ENCODE results near the gene EEF2K.
"Not testable (repeated sequence)": the region's sequence is repeated elsewhere in the genome, so short reads cannot be mapped to it uniquely, and the experiment has no call there.

The EEF2K gene

DNA sequence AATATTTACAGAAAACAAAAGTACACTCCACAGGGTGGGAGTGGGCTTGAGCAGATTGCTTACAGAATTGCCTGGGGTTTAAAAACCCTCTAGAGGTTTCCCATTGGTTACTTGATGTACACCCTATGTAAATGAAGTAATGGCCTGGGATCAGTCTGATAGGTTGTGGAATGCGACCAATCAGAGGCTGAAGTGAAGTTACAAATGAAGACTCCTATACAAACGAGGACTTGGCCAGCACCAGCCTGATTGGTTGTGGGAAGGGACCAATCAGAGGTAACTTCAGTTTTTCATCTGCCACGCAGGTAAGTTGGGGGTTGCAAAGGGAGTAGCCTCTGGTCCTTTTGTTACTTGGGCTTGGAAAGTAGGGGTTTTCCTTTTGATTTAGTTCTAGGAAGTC is 8.8 kb downstream of the EEF2K start:
- H3K4me3 ChIP-seq (ENCODE audit: low read depth, low read length): no peak overlapping the region
- in situ Hi-C loops (cut with HindIII; ENCODE audit: low sequenced_read_pairs): no loop called here
- no peak for DNase-seq (ENCODE audit: low read depth)
- no peak for TF ChIP-seq CTCF (IDR thresholded peaks at IDR 0.05; ENCODE audit: low read depth, low read length, missing control alignments)

- DNase-seq (ENCODE audit: low read depth): no peak
- H3K4me3 ChIP-seq (ENCODE audit: low read depth, low read length): no peak overlapping the region
- TF ChIP-seq CTCF (IDR thresholded peaks at IDR 0.05; ENCODE audit: low read depth, low read length, missing control alignments): no peak
- in situ Hi-C loops (cut with HindIII; ENCODE audit: low sequenced_read_pairs): no loop called here
Observed at GRCh38 chr16:22216191-22216831, 10.2 kb downstream of the EEF2K start.

- H3K4me3 ChIP-seq (ENCODE audit: low read depth, low read length); in situ Hi-C loops (cut with HindIII; ENCODE audit: low sequenced_read_pairs); DNase-seq (ENCODE audit: low read depth): not testable (repeated sequence)
Observed at GRCh38 chr16:22216832-22217225, 10.8 kb downstream of the EEF2K start.

- DNase-seq (ENCODE audit: low read depth): no peak
- no peak overlapping the region for H3K4me3 ChIP-seq (ENCODE audit: low read depth, low read length)
- no peak for TF ChIP-seq CTCF (IDR thresholded peaks at IDR 0.05; ENCODE audit: low read depth, low read length, missing control alignments)
- in situ Hi-C loops (cut with HindIII; ENCODE audit: low sequenced_read_pairs): no loop called here
Observed at GRCh38 chr16:22217890-22218730, 12.0 kb downstream of the EEF2K start.

DNA sequence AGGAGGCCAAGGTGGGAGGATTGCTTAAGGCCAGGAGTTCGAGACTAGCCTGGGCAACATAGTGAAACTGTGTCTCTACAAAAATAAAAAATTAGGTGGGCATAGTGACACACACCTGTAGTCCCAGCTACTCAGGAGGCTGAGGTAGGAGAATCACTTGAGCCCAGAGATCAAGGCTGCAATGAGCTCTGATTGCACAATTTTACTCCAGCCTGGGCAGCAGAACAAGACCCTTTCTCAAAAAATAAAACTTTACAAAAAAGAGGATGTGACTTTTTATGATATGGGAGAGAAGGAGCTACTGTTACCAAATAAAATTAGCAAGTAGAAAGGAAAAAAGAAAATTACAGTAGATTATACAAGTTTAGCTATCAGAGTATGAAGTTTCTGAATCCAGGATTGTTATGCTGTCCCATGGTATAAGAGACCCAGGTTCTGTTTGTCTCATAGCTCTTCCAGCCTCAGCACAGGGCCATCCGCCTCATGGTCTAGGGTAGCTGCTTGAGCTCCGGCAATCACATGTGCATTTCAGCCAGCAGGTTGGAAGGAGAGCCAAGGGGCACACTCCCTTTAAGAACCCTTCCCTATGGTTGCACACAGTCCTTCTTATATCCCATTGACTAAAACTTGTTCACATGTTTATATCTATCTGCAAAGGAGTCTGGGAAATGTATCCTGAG is 13.5 kb downstream of the EEF2K start:
- TF ChIP-seq CTCF (IDR thresholded peaks at IDR 0.05; ENCODE audit: low read depth, low read length, missing control alignments): no peak
- DNase-seq (ENCODE audit: low read depth): no peak
- in situ Hi-C loops (cut with HindIII; ENCODE audit: low sequenced_read_pairs): no loop called here
- no peak overlapping the region for H3K4me3 ChIP-seq (ENCODE audit: low read depth, low read length)

GRCh38 chr16:22220069-22220440 is 14.0 kb downstream of the EEF2K start:
- no peak overlapping the region for H3K4me3 ChIP-seq (ENCODE audit: low read depth, low read length)
- DNase-seq (ENCODE audit: low read depth): peak; percentile 89
- in situ Hi-C loops (cut with HindIII; ENCODE audit: low sequenced_read_pairs): no loop called here
- no peak for TF ChIP-seq CTCF (IDR thresholded peaks at IDR 0.05; ENCODE audit: low read depth, low read length, missing control alignments)

DNA sequence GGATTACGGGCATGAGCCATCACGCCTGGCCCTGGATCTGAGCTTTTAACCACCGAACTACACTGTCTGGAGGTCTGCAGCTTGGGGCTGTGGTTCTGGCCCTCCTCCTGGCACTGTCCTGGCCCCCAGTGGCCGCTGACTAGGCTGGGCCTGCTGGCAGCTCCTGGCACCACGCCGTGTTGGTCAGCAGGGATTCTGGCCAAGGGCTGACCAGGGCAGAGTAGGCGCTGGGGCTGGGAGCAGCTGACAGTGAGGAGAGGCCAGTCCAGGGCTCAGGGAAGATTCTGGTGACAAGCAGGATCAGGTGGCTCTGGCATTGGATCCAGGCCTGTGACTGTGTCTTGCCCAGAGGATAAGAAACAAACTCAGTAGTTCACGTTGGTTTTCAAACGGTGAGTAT is 14.6 kb downstream of the EEF2K start:
- TF ChIP-seq CTCF (IDR thresholded peaks at IDR 0.05; ENCODE audit: low read depth, low read length, missing control alignments): no peak
- in situ Hi-C loops (cut with HindIII; ENCODE audit: low sequenced_read_pairs): no loop called here
- no peak for DNase-seq (ENCODE audit: low read depth)
- H3K4me3 ChIP-seq (ENCODE audit: low read depth, low read length): no peak overlapping the region

Data from astrocyte of the cerebellum (primary cell).